Adipose tissue (tissue), 3 donors: ENCODE results near the gene ANKRD44. TPM values are rescaled to one million over a fixed set of nuclear protein-coding genes. Genes with fewer than 3 reads are reported as not detected.
"Not testable (repeated sequence)": the region's sequence is repeated elsewhere in the genome, so short reads cannot be mapped to it uniquely, and the experiment has no call there.

Source experiments
- H3K27ac ChIP-seq: one replicate; pipeline ENCODE4 v1.5.1; 2013; ENCODE audit warnings: low read depth, low read length
- WGBS, 3 donors: extraction: QIAGEN DNeasy Blood & Tissue Kit; methylation state at CpG; one replicate each; pipeline ENCODE4 v1.1.7; 2013; 5-methylcytosine and 5-hydroxymethylcytosine counted together
- polyA plus RNA-seq, 3 donors: library from polyadenylated mRNA; stranded (reverse); fragments of 200-250 nt; gene quantifications; one replicate each; pipeline ENCODE4 v1.2.3, GENCODE V29; 2013
- donor health status: healthy with polysubstance abuse.
- donor health status: Bipolar disorder and iron deficiency.
- donor health status: healthy.

ANKRD44 gene
- polyA plus RNA-seq: 1 to 10 TPM; 1.3 to 4.2 (median 3.5) TPM

- WGBS, 3 donors: 0 to 1% (median 1%) methylated on average over 78 to 102 of the region's 102 CpGs
- H3K27ac ChIP-seq: peak within 1 kb of the TSS; percentile 53
Observed at GRCh38 chr2:197310271-197310985, at the start of gene ANKRD44. ANKRD44 (minus strand) TSS chr2:197310780; CDS start chr2:197310604, 176 bp downstream.

- no peak overlapping the region for H3K27ac ChIP-seq
- WGBS, 3 donors: 95 to 100% (median 96%) methylated on average over 1 of the region's 1 CpG
Observed at GRCh38 chr2:197359859-197360258, 49.3 kb upstream of the ANKRD44 start.

- 67 to 69% (median 69%) methylated on average over 2 of the region's 2 CpGs for WGBS, 3 donors
- H3K27ac ChIP-seq: no peak overlapping the region
Observed at GRCh38 chr2:197358931-197359330, 48.4 kb upstream of the ANKRD44 start.

DNA sequence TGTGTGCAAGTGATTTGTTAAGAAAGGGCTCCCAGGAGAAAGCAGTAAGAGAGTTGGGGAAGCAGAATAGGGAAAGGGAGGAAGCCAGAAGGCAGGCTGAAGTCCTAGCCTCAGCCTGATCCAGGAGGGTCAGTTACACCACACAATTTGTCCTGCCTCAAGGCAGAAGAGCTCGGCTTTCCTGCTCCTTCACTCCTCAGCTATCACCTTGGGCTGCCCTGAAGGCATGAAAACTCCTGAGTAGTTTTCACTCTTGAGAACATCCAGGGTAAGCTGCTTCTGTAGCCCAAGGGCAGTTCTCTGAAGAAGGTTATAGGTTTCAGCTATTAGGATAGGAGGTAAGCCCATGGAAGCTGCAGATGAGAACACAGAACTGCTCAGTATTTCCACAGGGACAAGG is 47.4 kb upstream of the ANKRD44 start:
- no peak overlapping the region for H3K27ac ChIP-seq
- 76 to 100% (median 79%) methylated on average over 1 of the region's 1 CpG for WGBS, 3 donors

DNA sequence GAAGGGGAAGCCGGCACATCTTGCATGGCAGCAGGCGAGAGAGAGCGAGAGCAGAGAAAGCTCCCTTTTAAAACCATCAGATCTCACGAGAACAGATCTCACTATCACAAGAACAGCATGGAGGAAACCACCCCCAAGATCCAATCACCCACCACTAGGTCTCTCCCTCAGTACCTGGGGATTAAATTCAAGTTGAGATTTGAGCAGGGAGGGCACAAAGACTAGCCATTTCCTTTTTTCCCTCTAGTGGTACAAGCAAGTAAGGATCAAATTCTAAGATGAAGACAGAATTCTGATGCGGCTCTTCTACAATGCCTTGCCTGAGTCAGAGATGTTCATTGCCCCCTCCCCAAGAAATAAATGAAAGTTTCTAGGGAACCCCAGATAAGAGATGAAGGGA is 45.6 kb upstream of the ANKRD44 start:
- 79 to 84% (median 83%) methylated on average over 5 of the region's 5 CpGs for WGBS, 3 donors
- no peak overlapping the region for H3K27ac ChIP-seq

DNA sequence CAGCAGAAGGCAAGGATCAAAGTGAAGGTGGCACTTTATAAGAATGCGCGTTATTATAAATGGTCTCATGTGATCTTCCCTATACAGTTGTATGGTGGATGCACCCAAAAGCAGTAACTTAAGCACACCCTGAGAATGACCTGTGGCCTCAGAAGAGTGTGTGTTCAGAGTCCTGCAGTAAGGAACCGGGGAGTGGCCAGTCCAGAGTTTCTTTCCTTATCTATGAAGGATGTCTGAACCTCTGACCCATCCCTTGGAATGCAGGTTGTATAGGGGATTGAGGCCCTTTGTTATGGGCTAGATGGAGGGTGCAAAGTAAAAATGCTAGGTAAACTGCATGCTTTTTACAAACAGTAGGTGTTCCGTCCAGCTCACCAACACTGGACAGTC is 43.6 kb upstream of the ANKRD44 start:
- H3K27ac ChIP-seq: no peak overlapping the region
- WGBS, 3 donors: 93 to 100% (median 96%) methylated on average over 4 of the region's 4 CpGs

DNA sequence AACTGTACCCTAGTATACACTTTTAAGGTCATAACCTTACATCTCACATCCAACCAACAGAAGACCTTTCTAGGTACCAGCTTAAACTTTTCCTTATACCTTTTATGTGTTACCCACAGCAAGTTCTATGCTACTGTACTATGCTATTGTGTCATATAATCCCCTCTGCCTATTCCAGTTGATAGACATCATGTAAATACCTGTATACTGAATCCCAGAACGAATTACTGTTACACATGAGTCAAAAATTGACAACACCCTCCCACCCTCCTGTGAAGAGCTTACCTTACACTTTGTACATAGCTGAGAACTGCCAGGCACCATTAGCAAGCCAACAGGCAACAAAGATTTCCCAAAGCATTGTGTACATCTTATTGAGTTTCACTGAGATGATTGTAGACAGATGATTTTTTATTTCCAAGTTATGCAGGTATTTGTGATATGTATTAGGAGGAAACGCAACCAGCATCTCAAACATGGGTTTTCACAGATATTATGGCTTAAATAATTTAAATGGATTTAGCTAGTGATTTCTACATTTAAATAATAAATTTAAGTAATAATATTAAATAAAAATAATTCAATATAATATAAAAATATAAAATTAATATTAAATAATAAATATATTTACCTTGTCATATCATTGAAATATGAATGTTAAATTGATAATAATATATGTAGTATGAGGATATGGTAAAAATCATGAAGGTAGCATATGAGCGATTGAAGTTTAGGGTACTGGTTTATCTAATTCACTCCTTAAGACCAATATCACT is 43.0 kb upstream of the ANKRD44 start:
- WGBS, 3 donors: 80 to 84% (median 82%) methylated on average over 3 of the region's 3 CpGs
- H3K27ac ChIP-seq: no peak overlapping the region

DNA sequence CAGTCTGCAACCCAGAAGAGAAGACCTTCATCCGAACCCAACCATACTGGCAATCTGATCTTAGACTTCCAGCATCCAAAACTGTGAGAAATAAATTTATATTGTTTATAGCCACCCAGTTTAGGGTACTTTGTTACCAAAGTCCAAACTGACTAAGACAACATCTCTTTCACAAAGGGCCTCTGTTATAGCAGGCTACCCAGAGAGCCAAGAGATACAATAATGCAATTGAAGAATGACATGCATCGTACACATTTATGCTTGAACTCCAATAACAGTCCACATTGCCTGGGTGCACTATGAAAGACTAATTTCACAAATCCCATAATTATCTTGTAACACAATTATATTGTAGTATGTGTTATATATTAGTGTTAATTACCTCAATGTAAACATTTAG is 39.1 kb upstream of the ANKRD44 start:
- whole genome bisulfite sequencing, 3 donors: 92 to 99% (median 97%) methylated on average over 2 of the region's 2 CpGs
- no peak overlapping the region for H3K27ac ChIP-seq

GRCh38 chr2:197348721-197349360 is 38.3 kb upstream of the ANKRD44 start:
- 58 to 70% (median 59%) methylated on average over 5 of the region's 5 CpGs for WGBS, 3 donors
- H3K27ac ChIP-seq: no peak overlapping the region

- H3K27ac ChIP-seq: no peak overlapping the region
- 85 to 97% (median 91%) methylated on average over 5 of the region's 5 CpGs for WGBS, 3 donors
Observed at GRCh38 chr2:197345846-197346370, 35.3 kb upstream of the ANKRD44 start.

DNA sequence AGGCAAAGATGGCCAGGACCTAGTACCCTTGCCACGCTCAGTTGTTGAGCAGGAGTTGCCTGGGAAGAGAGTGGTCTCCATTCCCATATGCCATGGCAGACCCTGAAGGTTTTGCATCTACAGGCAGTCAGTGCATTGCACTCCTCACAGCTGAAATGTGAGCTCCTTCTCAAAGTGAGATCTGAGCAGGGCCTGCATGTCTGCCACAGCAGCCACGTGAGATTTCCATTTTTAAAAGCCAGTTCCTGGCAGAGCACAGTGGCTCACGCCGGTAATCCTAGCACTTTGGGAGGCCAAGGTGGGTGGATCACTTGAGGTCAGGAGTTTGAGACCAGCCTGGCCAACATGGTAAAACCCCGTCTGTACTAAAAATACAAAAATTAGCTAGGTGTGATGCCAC is 33.4 kb upstream of the ANKRD44 start:
- H3K27ac ChIP-seq: not testable (repeated sequence)
- 87 to 90% (median 89%) methylated on average over 5 of the region's 5 CpGs for WGBS, 3 donors

GRCh38 chr2:197340591-197340990 is 30.0 kb upstream of the ANKRD44 start:
- no peak overlapping the region for H3K27ac ChIP-seq
- 86 to 93% (median 91%) methylated on average over 5 of the region's 5 CpGs for WGBS, 3 donors

GRCh38 chr2:197339496-197340220 is 29.1 kb upstream of the ANKRD44 start:
- H3K27ac ChIP-seq: no peak overlapping the region
- WGBS, 3 donors: 52 to 63% (median 60%) methylated on average over 7 of the region's 7 CpGs

GRCh38 chr2:197339016-197339415 is 28.4 kb upstream of the ANKRD44 start:
- 75 to 77% (median 76%) methylated on average over 8 of the region's 8 CpGs for WGBS, 3 donors
- H3K27ac ChIP-seq: no peak overlapping the region

- WGBS, 3 donors: 86 to 93% (median 91%) methylated on average over 2 of the region's 2 CpGs
- H3K27ac ChIP-seq: no peak overlapping the region
Observed at GRCh38 chr2:197332641-197333040, 22.1 kb upstream of the ANKRD44 start.

- 76 to 87% (median 78%) methylated on average over 5 of the region's 5 CpGs for WGBS, 3 donors
Observed at GRCh38 chr2:197328461-197328860, 17.9 kb upstream of the ANKRD44 start.

GRCh38 chr2:197327472-197328098 is 17.0 kb upstream of the ANKRD44 start:
- no peak overlapping the region for H3K27ac ChIP-seq
- 49 to 83% (median 71%) methylated on average over 1 of the region's 1 CpG for WGBS, 3 donors

More at GRCh38 chr2:197328461-197328860, 17.9 kb upstream of the ANKRD44 start:
- no peak overlapping the region for H3K27ac ChIP-seq

DNA sequence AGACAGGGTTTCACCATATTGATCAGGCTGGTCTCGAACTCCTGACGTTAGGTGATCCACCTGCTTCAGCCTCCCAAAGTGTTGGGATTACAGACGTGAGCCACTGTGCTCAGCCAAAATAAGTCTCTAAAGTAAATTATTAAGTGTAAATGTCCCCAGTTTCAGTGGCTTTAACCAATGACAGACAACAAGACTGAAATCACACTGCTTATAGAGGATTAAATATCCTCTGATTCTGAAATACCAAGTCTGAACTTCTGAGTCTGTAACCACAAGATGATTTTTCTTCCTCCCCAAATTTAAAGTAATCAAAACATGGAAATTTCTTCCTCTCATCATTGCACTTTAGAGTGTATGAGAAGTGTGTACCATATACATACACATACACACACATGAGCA is 16.5 kb upstream of the ANKRD44 start:
- H3K27ac ChIP-seq: no peak overlapping the region
- 80 to 91% (median 89%) methylated on average over 3 of the region's 3 CpGs for WGBS, 3 donors
